HEK293 (cell line): ENCODE measurements around the gene CTSZ.

ENCODE experiments used
- CTCF ChIA-PET: fragments of 350-600 bp; formaldehyde crosslinking; extraction: SDS; loops from one replicate; lab custom pipeline; 2021; ENCODE audit warnings: antibody characterized with exemption; lab: Yijun Ruan, JAX
- POLR2A ChIA-PET: fragments of 300-600 bp; formaldehyde crosslinking; extraction: SDS; loops from one replicate; lab custom pipeline; 2020; ENCODE audit warnings: antibody characterized with exemption, inconsistent platforms; lab: Yijun Ruan, JAX
- H3K27ac ChIP-seq: fragments of 200-500 bp; sonication (Bioruptor generic); 2 replicates; pipeline ENCODE4 v1.5.1; 2014; ENCODE audit warnings: low read depth, low read length, control low read depth, inconsistent platforms; ENCODE audit errors: extremely low read depth
- H3K36me3 ChIP-seq, 2 experiments: fragments of 200-500 bp in 1 of 2; sonication (Bioruptor generic) in 1 of 2; 1 replicate in 1 of 2; 2 replicates in 1 of 2; pipeline ENCODE4 v1.5.1; 2014 to 2017; ENCODE audit warnings: inconsistent platforms in 2 of 2, low read length in 2 of 2; ENCODE audit not compliant: control insufficient read depth in 2 of 2, insufficient read depth in 1 of 2
- H3K4me1 ChIP-seq: fragments of 200-500 bp; sonication (Bioruptor generic); 2 replicates; pipeline ENCODE4 v1.5.1; 2014; ENCODE audit warnings: mild to moderate bottlenecking, low read length, inconsistent platforms; ENCODE audit not compliant: control insufficient read depth, insufficient read depth
- H3K4me3 ChIP-seq: 2 replicates; pipeline ENCODE4 v1.5.1; 2011; ENCODE audit warnings: low read depth, mild to moderate bottlenecking, control low read depth, low read length, moderate library complexity
- H3K9me3 ChIP-seq: fragments of 200-500 bp; sonication (Bioruptor generic); 2 replicates; pipeline ENCODE4 v1.5.1; 2014; ENCODE audit warnings: low read depth, low read length, inconsistent platforms; ENCODE audit not compliant: control insufficient read depth, insufficient read depth
- CTCF ChIP-seq: fragments of 450-650 bp; formaldehyde crosslinking; IDR thresholded peaks from 2 replicates; pipeline ENCODE4 v1.5.1; 2016; ENCODE audit warnings: missing biosample characterization, missing genetic modification characterization
- GLIS1 ChIP-seq: fragments of 450-650 bp; formaldehyde crosslinking; IDR thresholded peaks from 2 replicates; pipeline ENCODE4 v1.5.1; 2016; ENCODE audit warnings: missing biosample characterization, missing genetic modification characterization
- KLF17 ChIP-seq: fragments of 450-650 bp; formaldehyde crosslinking; IDR thresholded peaks from 2 replicates; pipeline ENCODE4 v1.5.1; 2016; ENCODE audit warnings: missing biosample characterization, missing genetic modification characterization
- OVOL3 ChIP-seq: fragments of 450-650 bp; formaldehyde crosslinking; IDR thresholded peaks from 2 replicates; pipeline ENCODE4 v1.5.1; 2016; ENCODE audit warnings: missing biosample characterization, missing genetic modification characterization
- PBX3 ChIP-seq: sonication (generic); formaldehyde crosslinking; IDR thresholded peaks from 2 replicates; pipeline ENCODE4 v1.8.1; 2022; ENCODE audit warnings: mild to moderate bottlenecking, moderate library complexity, missing genetic modification reagents
- PRDM4 ChIP-seq: fragments of 450-650 bp; formaldehyde crosslinking; IDR thresholded peaks from 2 replicates; pipeline ENCODE4 v1.5.1; 2017; ENCODE audit warnings: missing biosample characterization, missing genetic modification characterization
- ZNF114 ChIP-seq: fragments of 450-650 bp; formaldehyde crosslinking; IDR thresholded peaks from 2 replicates; pipeline ENCODE4 v1.5.0; 2017; ENCODE audit warnings: missing biosample characterization, missing genetic modification characterization
- ZNF174 ChIP-seq: fragments of 450-650 bp; formaldehyde crosslinking; IDR thresholded peaks from 2 replicates; pipeline ENCODE4 v1.5.0; 2017; ENCODE audit warnings: missing biosample characterization, mild to moderate bottlenecking, missing genetic modification characterization
- ZNF311 ChIP-seq: fragments of 450-650 bp; formaldehyde crosslinking; IDR thresholded peaks from 2 replicates; pipeline ENCODE4 v1.5.1; 2017; ENCODE audit warnings: missing biosample characterization, missing genetic modification characterization, borderline replicate concordance
- ZNF398 ChIP-seq: fragments of 450-650 bp; formaldehyde crosslinking; IDR thresholded peaks from 2 replicates; pipeline ENCODE4 v1.5.1; 2017; ENCODE audit warnings: missing biosample characterization, missing genetic modification characterization
- ZNF560 ChIP-seq: fragments of 450-650 bp; formaldehyde crosslinking; IDR thresholded peaks from 2 replicates; pipeline ENCODE4 v1.5.1; 2017; ENCODE audit warnings: missing biosample characterization, missing genetic modification characterization, borderline replicate concordance
- ZNF561 ChIP-seq: fragments of 450-650 bp; IDR thresholded peaks from 2 replicates; pipeline ENCODE4 v1.5.1; 2018; ENCODE audit warnings: missing biosample characterization, missing genetic modification characterization, borderline replicate concordance
- ZNF654 ChIP-seq: fragments of 450-650 bp; formaldehyde crosslinking; IDR thresholded peaks from 2 replicates; pipeline ENCODE4 v1.5.1; 2016; ENCODE audit warnings: low read depth, missing biosample characterization, missing genetic modification characterization
- ZNF785 ChIP-seq: fragments of 450-650 bp; formaldehyde crosslinking; IDR thresholded peaks from 2 replicates; pipeline ENCODE4 v1.5.1; 2016; ENCODE audit warnings: missing biosample characterization, missing genetic modification characterization
- ZSCAN18 ChIP-seq: fragments of 450-650 bp; formaldehyde crosslinking; IDR thresholded peaks from 2 replicates; pipeline ENCODE4 v1.5.1; 2016; ENCODE audit warnings: missing biosample characterization, missing genetic modification characterization

The CTSZ gene

GRCh38 chr20:59006864-59007664, at the start of gene CTSZ:
Gene CTSZ, minus strand, starts transcription at chr20:59007254. Its CDS starts 126 bp downstream, at chr20:59007128.
- ChIA-PET POLR2A (no interaction called here), CTCF (no interaction called here)
- TF ChIP-seq ZNF785 (tag by site-specific recombination) (no peak), CTCF (tag by site-specific recombination) (no peak), ZNF560 (tag by site-specific recombination) (no peak), PRDM4 (tag by site-specific recombination) (no peak), GLIS1 (tag by site-specific recombination) (peak; percentile 67), ZNF311 (tag by site-specific recombination) (no peak), ZNF114 (tag by site-specific recombination) (no peak), KLF17 (no peak), ZNF174 (no peak), ZSCAN18 (tag by site-specific recombination) (no peak), ZNF561 (tag by site-specific recombination) (no peak), ZNF398 (tag by site-specific recombination) (peak; percentile 58; the same call in 1 of the 2 replicates), OVOL3 (tag by site-specific recombination) (no peak)
- Histone ChIP-seq H3K9me3 (no peaks in the 10 kb centered on the region), H3K27ac (peak within 1 kb of the TSS; percentile 86), H3K36me3 (peaks cover 0 to 8% of the 10 kb centered on the region in 2 experiments; a peak in 1 of 3 replicates), H3K4me1 (peaks cover 5% of the 10 kb centered on the region; the same call in 1 of the 2 replicates), H3K4me3 (peak within 1 kb of the TSS; percentile 59)

- H3K36me3 ChIP-seq: no peaks in the 10 kb centered on the region
- H3K27ac ChIP-seq: no peak overlapping the region
- CTCF ChIA-PET: no interaction called here
- no peak overlapping the region for H3K4me3 ChIP-seq
- H3K4me1 ChIP-seq: no peaks in the 10 kb centered on the region
- H3K9me3 ChIP-seq: no peaks in the 10 kb centered on the region
- peak; percentile 7; the same call in 1 of the 2 replicates for TF ChIP-seq ZNF654
- TF ChIP-seq PBX3: no peak
- POLR2A ChIA-PET: no interaction called here
These were observed 48.2 kb upstream of the CTSZ start for GRCh38 chr20:59055302-59055701.
